Smooth muscle cell (in vitro differentiated cells): ENCODE measurements around the gene RHPN2. TPM values are rescaled to one million over a fixed set of nuclear protein-coding genes. Genes with fewer than 3 reads are reported as not detected.
"Not testable (repeated sequence)": the region's sequence is repeated elsewhere in the genome, so short reads cannot be mapped to it uniquely, and the experiment has no call there.

ENCODE experiments used
- DNase-seq: peaks from one replicate; lab custom pipeline; 2025; ENCODE audit not compliant: unreplicated experiment; lab: John Stamatoyannopoulos, UW
- H2AFZ ChIP-seq: fragments of 200-600 bp; sonication (generic); 2 replicates; pipeline ENCODE4 v1.6.0; 2016; ENCODE audit warnings: antibody characterized with exemption, low read depth, mild to moderate bottlenecking
- H3F3A ChIP-seq: fragments of 200-600 bp; sonication (generic); 2 replicates; pipeline ENCODE4 v1.6.0; 2017; ENCODE audit warnings: antibody characterized with exemption, low read depth
- H3K27ac ChIP-seq: fragments of 200-600 bp; sonication (generic); 2 replicates; pipeline ENCODE4 v1.5.1; 2016; ENCODE audit warnings: low read depth, mild to moderate bottlenecking
- H3K27me3 ChIP-seq: fragments of 200-600 bp; sonication (generic); 2 replicates; pipeline ENCODE4 v1.6.1; 2016; ENCODE audit warnings: low read depth, mild to moderate bottlenecking
- H3K36me3 ChIP-seq: fragments of 200-600 bp; sonication (generic); 2 replicates; pipeline ENCODE4 v1.5.1; 2016; ENCODE audit warnings: low read depth
- H3K4me1 ChIP-seq: fragments of 200-600 bp; sonication (generic); 2 replicates; pipeline ENCODE4 v1.5.1; 2016; ENCODE audit warnings: low read depth
- H3K4me2 ChIP-seq: fragments of 200-600 bp; sonication (generic); 2 replicates; pipeline ENCODE4 v1.6.0; 2016; ENCODE audit warnings: mild to moderate bottlenecking
- H3K4me3 ChIP-seq: fragments of 200-600 bp; sonication (generic); 2 replicates; pipeline ENCODE4 v1.5.1; 2016; ENCODE audit warnings: mild to moderate bottlenecking
- H3K79me2 ChIP-seq: fragments of 200-600 bp; sonication (generic); 2 replicates; pipeline ENCODE4 v1.6.0; 2016; ENCODE audit warnings: low read depth, mild to moderate bottlenecking
- H3K9ac ChIP-seq: fragments of 200-600 bp; sonication (generic); 2 replicates; pipeline ENCODE4 v1.6.0; 2016; ENCODE audit warnings: low read depth
- H3K9me3 ChIP-seq: fragments of 200-600 bp; sonication (generic); replicated peaks from 2 replicates; pipeline ENCODE4 v1.5.1; 2016; ENCODE audit warnings: low read depth
- H4K20me1 ChIP-seq: fragments of 200-600 bp; sonication (generic); 2 replicates; pipeline ENCODE4 v1.6.0; 2016; ENCODE audit warnings: low read depth
- WGBS: methylation state at CpG from one replicate; pipeline ENCODE4 v1.1.7; 2016; ENCODE audit warnings: low lambda C conversion rate; 5-methylcytosine and 5-hydroxymethylcytosine counted together
- polyA plus RNA-seq: library from polyadenylated mRNA; unstranded; fragments of >200 nt; fragmentation: Nextera tagmentation; extraction: Ambion mirVana; gene quantifications from 2 replicates; pipeline ENCODE4 v1.2.1, GENCODE V29; 2016
- total RNA-seq: library from RNA; depleted of rRNA; stranded (reverse); fragments of >200 nt; gene quantifications from 2 replicates; pipeline ENCODE4 v1.2.3, GENCODE V29; 2014
- TF ChIP-seq, protein P1 (sequence below): fragments of 200-600 bp; sonication (generic); IDR thresholded peaks from 2 replicates; pipeline ENCODE4 v1.5.1; 2017; ENCODE audit warnings: borderline replicate concordance, mild to moderate bottlenecking, antibody characterized with exemption; ENCODE audit not compliant: insufficient read depth, poor library complexity, severe bottlenecking

The RHPN2 gene
- total and polyA plus RNA-seq, 2 experiments from 2014 or later: 1.2 to 4.9 TPM

- Histone ChIP-seq H3F3A (no peaks in the 10 kb centered on the region), H3K4me3 (no peak overlapping the region), H3K9me3 (no peaks in the 10 kb centered on the region), H3K79me2 (no peaks in the 10 kb centered on the region), H3K36me3 (no peaks in the 10 kb centered on the region), H2AFZ (no peak overlapping the region), H3K4me2 (no peak overlapping the region), H3K27me3 (no peaks in the 10 kb centered on the region), H3K27ac (no peak overlapping the region), H3K4me1 (no peaks in the 10 kb centered on the region), H4K20me1 (no peaks in the 10 kb centered on the region), H3K9ac (no peak overlapping the region)
- 94% methylated on average over 5 of the region's 5 CpGs for WGBS
- TF ChIP-seq, protein P1, sequence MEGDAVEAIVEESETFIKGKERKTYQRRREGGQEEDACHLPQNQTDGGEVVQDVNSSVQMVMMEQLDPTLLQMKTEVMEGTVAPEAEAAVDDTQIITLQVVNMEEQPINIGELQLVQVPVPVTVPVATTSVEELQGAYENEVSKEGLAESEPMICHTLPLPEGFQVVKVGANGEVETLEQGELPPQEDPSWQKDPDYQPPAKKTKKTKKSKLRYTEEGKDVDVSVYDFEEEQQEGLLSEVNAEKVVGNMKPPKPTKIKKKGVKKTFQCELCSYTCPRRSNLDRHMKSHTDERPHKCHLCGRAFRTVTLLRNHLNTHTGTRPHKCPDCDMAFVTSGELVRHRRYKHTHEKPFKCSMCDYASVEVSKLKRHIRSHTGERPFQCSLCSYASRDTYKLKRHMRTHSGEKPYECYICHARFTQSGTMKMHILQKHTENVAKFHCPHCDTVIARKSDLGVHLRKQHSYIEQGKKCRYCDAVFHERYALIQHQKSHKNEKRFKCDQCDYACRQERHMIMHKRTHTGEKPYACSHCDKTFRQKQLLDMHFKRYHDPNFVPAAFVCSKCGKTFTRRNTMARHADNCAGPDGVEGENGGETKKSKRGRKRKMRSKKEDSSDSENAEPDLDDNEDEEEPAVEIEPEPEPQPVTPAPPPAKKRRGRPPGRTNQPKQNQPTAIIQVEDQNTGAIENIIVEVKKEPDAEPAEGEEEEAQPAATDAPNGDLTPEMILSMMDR: no peak
- DNase-seq: no peak
These were observed 76.0 kb downstream of the RHPN2 start for GRCh38 chr19:32988724-32989123.

GRCh38 chr19:32988254-32988653 is 76.4 kb downstream of the RHPN2 start:
- H3K27me3 ChIP-seq, DNase-seq, H4K20me1 ChIP-seq, H3K4me3 ChIP-seq, H3K9ac ChIP-seq, H2AFZ ChIP-seq, H3K9me3 ChIP-seq, H3K36me3 ChIP-seq, H3K4me2 ChIP-seq, H3K79me2 ChIP-seq, H3K27ac ChIP-seq, H3F3A ChIP-seq, H3K4me1 ChIP-seq: not testable (repeated sequence)
- 99% methylated on average over 5 of the region's 5 CpGs for WGBS

DNA sequence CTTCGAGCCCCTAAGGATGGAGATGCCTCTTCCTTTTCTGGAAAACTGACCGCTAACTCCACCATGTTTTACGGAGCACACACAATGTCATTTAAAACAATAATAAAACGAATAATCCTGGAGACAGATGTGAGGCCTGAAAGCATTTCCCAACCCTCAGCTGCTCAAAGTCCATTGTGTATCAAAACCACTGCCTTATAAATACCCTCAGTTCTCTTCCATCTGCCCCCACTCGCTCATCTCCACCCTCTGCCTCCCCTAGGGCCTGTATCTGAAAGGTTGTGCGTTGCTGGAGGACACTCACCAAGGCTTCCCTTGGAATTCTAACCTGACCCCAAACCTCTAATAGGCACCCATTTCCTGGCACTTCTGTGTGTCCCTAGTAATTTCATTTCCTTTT is 82.2 kb downstream of the RHPN2 start:
- DNase-seq, H3K4me3 ChIP-seq, H3K36me3 ChIP-seq, H2AFZ ChIP-seq, H3K9me3 ChIP-seq, H3F3A ChIP-seq, H3K27ac ChIP-seq, H3K4me1 ChIP-seq, H3K79me2 ChIP-seq, H4K20me1 ChIP-seq, H3K4me2 ChIP-seq, H3K27me3 ChIP-seq, H3K9ac ChIP-seq: not testable (repeated sequence)
- 96% methylated on average over 6 of the region's 6 CpGs for WGBS

GRCh38 chr19:32979807-32980206 is 84.9 kb downstream of the RHPN2 start:
- H3K36me3 ChIP-seq, H3K4me3 ChIP-seq, H3K27ac ChIP-seq, H3K4me2 ChIP-seq, DNase-seq, H4K20me1 ChIP-seq, H2AFZ ChIP-seq, H3K9me3 ChIP-seq, H3K4me1 ChIP-seq, H3K27me3 ChIP-seq, H3F3A ChIP-seq, H3K79me2 ChIP-seq, H3K9ac ChIP-seq: not testable (repeated sequence)
- WGBS: 91% methylated on average over 7 of the region's 7 CpGs

DNA sequence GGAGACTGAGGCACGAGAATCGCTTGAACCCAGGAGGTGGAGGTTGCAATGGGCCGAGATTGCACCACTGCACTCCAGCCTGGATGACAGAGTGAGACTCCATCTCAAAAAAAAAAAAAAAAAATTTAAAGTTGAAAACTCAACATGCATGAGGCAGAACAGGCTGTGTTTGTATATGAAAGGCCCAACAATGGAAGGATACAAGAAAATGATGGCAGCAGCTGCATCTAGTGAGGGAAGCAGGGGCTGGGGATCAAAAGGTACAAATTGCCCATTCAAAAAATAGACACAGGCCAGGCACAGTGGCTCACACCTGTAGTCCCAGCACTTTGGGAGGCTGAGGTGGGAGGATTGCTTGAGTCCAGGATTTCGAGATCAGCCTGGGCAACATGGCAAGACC is 86.9 kb downstream of the RHPN2 start:
- not testable (repeated sequence) for H3K79me2 ChIP-seq, H3K36me3 ChIP-seq, DNase-seq, H3K4me3 ChIP-seq, H3K9me3 ChIP-seq, H3K4me2 ChIP-seq, H4K20me1 ChIP-seq, H3K27ac ChIP-seq, H2AFZ ChIP-seq, H3K27me3 ChIP-seq, H3K4me1 ChIP-seq, H3K9ac ChIP-seq, H3F3A ChIP-seq
- 100% methylated on average over 4 of the region's 4 CpGs for WGBS

DNA sequence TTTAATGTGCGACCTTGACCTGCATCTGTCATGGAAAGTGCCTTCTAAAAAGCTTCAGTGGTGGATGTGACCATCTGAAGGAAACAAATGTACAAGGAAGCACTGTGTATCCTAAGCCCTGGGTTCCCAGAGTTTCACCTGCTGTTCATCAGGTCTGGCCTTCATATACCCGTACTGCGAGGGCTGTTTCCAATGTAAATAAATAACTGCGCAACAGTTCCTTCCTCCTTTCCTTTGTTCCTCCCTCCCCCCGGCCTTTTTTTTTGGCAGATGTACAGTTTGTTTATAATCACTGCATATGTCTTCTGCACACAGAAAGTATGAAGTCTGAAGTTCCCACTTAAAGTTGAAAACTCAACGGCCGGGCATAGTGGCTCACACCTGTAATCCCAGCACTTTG is 87.4 kb downstream of the RHPN2 start:
- TF ChIP-seq, protein P1: no peak
- Histone ChIP-seq H3K27ac (no peak overlapping the region), H3K9me3 (no peaks in the 10 kb centered on the region), H3K9ac (no peak overlapping the region), H3K79me2 (no peaks in the 10 kb centered on the region), H3K4me3 (no peak overlapping the region), H3K36me3 (no peaks in the 10 kb centered on the region), H3K4me2 (no peak overlapping the region), H4K20me1 (no peaks in the 10 kb centered on the region), H3K4me1 (no peaks in the 10 kb centered on the region), H3K27me3 (no peaks in the 10 kb centered on the region), H3F3A (no peaks in the 10 kb centered on the region), H2AFZ (no peak overlapping the region)
- no peak for DNase-seq
- WGBS: 95% methylated on average over 7 of the region's 7 CpGs
